Adrenal gland (tissue), 12 donors: ENCODE measurements around the gene B3GNT2. TPM values are rescaled to one million over a fixed set of nuclear protein-coding genes. Genes with fewer than 3 reads are reported as not detected.

ENCODE experiments used
- DNase-seq, 7 donors: peaks; one replicate each; pipeline ENCODE4 v3.0.0-alpha.2; 2019 to 2020
- H3K27ac ChIP-seq, 5 donors: fragments of 200-600 bp; sonication (generic) in 4 of 5; 1 replicate in 3 of 5; 2 replicates in 2 of 5; pipeline versions ENCODE4 v1.5.1 to v1.8.0; 2016 to 2020; ENCODE audit warnings: mild to moderate bottlenecking in 1 of 5
- H3K27me3 ChIP-seq: fragments of 200-600 bp; 2 replicates; pipeline ENCODE4 v1.8.0; 2021
- H3K36me3 ChIP-seq, 2 donors: fragments of 200-600 bp; replicated peaks in 1 of 2; 1 replicate in 1 of 2; 2 replicates in 1 of 2; pipeline versions ENCODE4 v1.5.1 to v1.8.0; 2018 to 2022
- H3K4me1 ChIP-seq, 2 donors: fragments of 200-600 bp; replicated peaks in 1 of 2; 1 replicate in 1 of 2; 2 replicates in 1 of 2; pipeline versions ENCODE4 v1.5.1 to v1.8.0; 2018 to 2021
- H3K4me3 ChIP-seq, 4 donors: fragments of 200-600 bp; sonication (generic) in 3 of 4; one replicate each; pipeline ENCODE4 v1.5.1; 2016 to 2018
- H3K9me3 ChIP-seq, 3 donors: fragments of 200-600 bp; sonication (generic) in 1 of 3; replicated peaks in 1 of 3; 1 replicate in 2 of 3; 2 replicates in 1 of 3; pipeline versions ENCODE4 v1.5.1 to v1.8.0; 2016 to 2021
- POLR2A ChIP-seq, 2 donors: fragments of 450-650 bp; IDR thresholded peaks; one replicate each; pipeline ENCODE4 v1.6.1; 2017; ENCODE audit warnings: antibody characterized with exemption in 2 of 2, mild to moderate bottlenecking in 2 of 2, moderate library complexity in 1 of 2
- WGBS, 4 donors: extraction: QIAGEN DNeasy Blood & Tissue Kit in 2 of 4; methylation state at CpG; one replicate each; pipeline versions ENCODE4 v1.1.5 to v1.1.7; 2013 to 2017; 5-methylcytosine and 5-hydroxymethylcytosine counted together
- intact Hi-C, 2 donors: fragments of 100-400 bp; cut with DNase I; formaldehyde crosslinking; loops; one replicate each; pipeline versions ENCODE4 v1.14.1 to v1.15.0; 2022 to 2023
- polyA plus RNA-seq, 3 donors: library from polyadenylated mRNA; stranded (reverse); fragments of 200-250 nt in 2 of 3; fragments of 350-450 nt in 1 of 3; fragmentation: Illumina TruSeq in 1 of 3; extraction: RNeasy Lipid Tissue Mini Kit (QIAGEN cat#74804) in 1 of 3; gene quantifications; one replicate each; pipeline ENCODE4 v1.2.3, GENCODE V29; 2013 to 2014
- total RNA-seq, 9 donors: library from RNA; depleted of rRNA in 4 of 9; stranded (reverse); fragments of >200 nt in 4 of 9; fragments of 120-200 nt in 1 of 9; fragmentation: NEBNext Ultra II Directional in 1 of 9; extraction: Animal tissue kit (Norgen Biotek cat#: 25700) in 1 of 9; gene quantifications; one replicate each; pipeline versions ENCODE4 v1.1.0 to v1.2.4, GENCODE V29; 2013 to 2023
- TF ChIP-seq, protein P1 (sequence below), 6 experiments: fragments of 450-650 bp in 4 of 6; fragments of 200-600 bp in 2 of 6; sonication (generic) in 1 of 6; IDR thresholded peaks; 1 replicate in 5 of 6; 2 replicates in 1 of 6; pipeline versions ENCODE4 v1.5.1 to v1.8.0; 2016 to 2021; ENCODE audit warnings: antibody characterized with exemption in 6 of 6, mild to moderate bottlenecking in 2 of 6, moderate library complexity in 1 of 6
- donor health status: healthy with polysubstance abuse.
- donor health status: Bipolar disorder and iron deficiency.
- donor health status: DM: yes; HTN: yes; CAD: no.
- donor health status: DM: no; HTN: no; CAD: no.
- donor health status: DM: no; HTN: no; CAD: no.
- donor health status: DM: yes; HTN: yes; CAD: no.

B3GNT2 gene
- total and polyA plus RNA-seq, 12 donors: 7.1 to 40.0 (median 18.4) TPM

DNA sequence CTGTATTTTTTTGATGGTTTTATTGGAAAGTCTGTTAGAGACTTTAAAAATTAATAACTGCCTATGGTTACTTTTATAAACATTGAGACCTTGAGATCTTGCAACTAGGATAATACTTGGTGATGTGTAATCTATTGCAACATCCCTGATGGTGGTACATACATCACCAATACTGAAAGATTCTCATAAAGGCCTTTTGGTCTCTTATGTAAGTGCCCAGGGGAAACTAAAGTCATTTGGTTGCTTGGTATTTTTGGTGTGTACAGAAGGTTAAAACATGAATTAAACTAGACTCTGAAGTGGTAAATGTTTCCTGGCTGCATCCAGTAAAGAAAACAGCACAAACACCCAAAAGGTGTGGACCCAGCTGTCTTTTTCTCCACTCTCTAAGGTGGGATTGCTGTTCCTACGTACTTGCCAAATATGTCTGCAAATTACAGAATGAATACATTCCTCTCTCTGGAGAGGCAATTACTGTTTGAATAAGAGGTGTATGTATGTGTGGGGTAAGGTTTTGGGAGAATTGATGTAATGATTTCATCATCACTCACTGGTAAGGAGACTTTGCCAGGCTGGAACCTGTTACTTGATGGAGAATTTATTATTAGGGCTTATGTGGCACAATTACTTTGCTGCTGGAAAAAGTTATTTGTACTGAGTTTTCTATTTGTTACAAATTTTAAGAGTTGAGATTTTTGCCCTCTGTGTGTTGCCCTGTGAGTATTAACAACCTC is 3.6 kb downstream of the B3GNT2 start:
- Histone ChIP-seq H3K36me3 (no peaks in the 10 kb centered on the region), H3K27me3 (no peaks in the 10 kb centered on the region), H3K9me3 (no peaks in the 10 kb centered on the region), H3K4me1 (peaks cover 13 to 63% of the 10 kb centered on the region in 2 donors), H3K27ac (no peak overlapping the region), H3K4me3 (no peak overlapping the region)
- WGBS, 4 donors: 71 to 87% (median 78%) methylated on average over 1 of the region's 1 CpG
- intact Hi-C loops: loop anchor here in 1 of 2 donors (10.0 kb wide), 2 partner anchors 85 to 215 kb away; no protein-coding TSS in a partner anchor
- DNase-seq: no peak
- TF ChIP-seq POLR2A (IDR thresholded peaks at IDR 0.05): no peak
- TF ChIP-seq, protein P1, sequence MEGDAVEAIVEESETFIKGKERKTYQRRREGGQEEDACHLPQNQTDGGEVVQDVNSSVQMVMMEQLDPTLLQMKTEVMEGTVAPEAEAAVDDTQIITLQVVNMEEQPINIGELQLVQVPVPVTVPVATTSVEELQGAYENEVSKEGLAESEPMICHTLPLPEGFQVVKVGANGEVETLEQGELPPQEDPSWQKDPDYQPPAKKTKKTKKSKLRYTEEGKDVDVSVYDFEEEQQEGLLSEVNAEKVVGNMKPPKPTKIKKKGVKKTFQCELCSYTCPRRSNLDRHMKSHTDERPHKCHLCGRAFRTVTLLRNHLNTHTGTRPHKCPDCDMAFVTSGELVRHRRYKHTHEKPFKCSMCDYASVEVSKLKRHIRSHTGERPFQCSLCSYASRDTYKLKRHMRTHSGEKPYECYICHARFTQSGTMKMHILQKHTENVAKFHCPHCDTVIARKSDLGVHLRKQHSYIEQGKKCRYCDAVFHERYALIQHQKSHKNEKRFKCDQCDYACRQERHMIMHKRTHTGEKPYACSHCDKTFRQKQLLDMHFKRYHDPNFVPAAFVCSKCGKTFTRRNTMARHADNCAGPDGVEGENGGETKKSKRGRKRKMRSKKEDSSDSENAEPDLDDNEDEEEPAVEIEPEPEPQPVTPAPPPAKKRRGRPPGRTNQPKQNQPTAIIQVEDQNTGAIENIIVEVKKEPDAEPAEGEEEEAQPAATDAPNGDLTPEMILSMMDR (IDR thresholded peaks at IDR 0.05): no peak

DNA sequence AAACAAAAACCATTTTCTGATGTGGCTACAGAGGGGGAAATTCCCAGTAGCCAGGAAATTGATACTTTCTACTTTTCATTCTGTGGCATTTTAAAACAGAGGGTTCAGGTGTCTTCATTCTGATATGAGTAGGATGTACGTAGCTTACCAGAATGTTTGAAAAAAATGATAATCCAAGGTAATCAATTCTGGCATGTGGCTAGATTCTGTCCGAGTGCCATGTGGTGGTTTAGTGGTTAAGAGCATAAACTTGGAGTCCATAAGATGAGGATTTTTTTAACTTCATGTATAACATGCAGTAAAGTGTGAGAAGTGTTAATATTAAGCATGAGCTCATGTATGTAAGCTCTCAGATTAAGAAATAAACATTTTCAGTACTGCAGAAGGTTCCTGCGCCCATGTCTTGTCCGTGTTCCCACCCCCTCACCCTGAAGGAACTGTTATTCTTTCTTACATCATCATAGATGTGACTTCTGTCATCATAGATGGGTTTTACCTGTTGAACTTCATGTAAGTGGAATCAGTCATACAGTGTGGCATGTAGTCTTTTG is 4.5 kb downstream of the B3GNT2 start:
- intact Hi-C loops: no loop called here

DNA sequence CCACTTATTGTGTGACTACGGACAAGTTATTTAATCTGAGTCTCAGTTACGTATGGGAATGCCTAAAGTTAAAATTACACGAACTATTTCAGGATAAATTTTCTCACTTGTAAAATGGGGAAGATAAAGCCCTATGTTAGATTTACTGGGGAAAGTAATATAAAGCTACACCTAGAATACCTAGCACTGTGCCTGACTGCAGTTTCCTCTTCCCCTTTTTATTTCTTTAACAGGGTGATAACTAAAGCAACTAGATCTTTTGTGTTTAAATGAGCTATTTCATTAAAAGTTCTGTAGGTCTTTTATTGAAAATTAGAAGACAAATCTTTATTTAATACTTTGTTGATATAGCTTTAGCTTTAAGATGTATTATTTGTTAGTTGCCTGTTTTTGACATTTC is 5.0 kb downstream of the B3GNT2 start:
- 78 to 93% (median 88%) methylated on average over 3 of the region's 3 CpGs for WGBS, 4 donors
- DNase-seq: no peak
- TF ChIP-seq POLR2A (IDR thresholded peaks at IDR 0.05): no peak
- TF ChIP-seq, protein P1 (IDR thresholded peaks at IDR 0.05): no peak
- intact Hi-C loops: no loop called here
- Histone ChIP-seq H3K4me3 (no peak overlapping the region), H3K27me3 (no peaks in the 10 kb centered on the region), H3K27ac (peak overlapping the region in 1 of 5 donors; percentile 28), H3K9me3 (no peaks in the 10 kb centered on the region), H3K36me3 (no peaks in the 10 kb centered on the region), H3K4me1 (peaks cover 13 to 54% of the 10 kb centered on the region in 2 donors)

More for the DNA sequence above, 4.5 kb downstream of the B3GNT2 start:
- peak in 1 of 7 donors; percentile 2 for DNase-seq
- Histone ChIP-seq H3K27ac (no peak overlapping the region), H3K4me1 (peaks cover 13 to 55% of the 10 kb centered on the region in 2 donors), H3K4me3 (no peak overlapping the region), H3K27me3 (no peaks in the 10 kb centered on the region), H3K9me3 (no peaks in the 10 kb centered on the region), H3K36me3 (no peaks in the 10 kb centered on the region)
- TF ChIP-seq, protein P1 (IDR thresholded peaks at IDR 0.05): no peak
- WGBS, 4 donors: 76 to 85% (median 78%) methylated on average over 4 of the region's 4 CpGs

DNA sequence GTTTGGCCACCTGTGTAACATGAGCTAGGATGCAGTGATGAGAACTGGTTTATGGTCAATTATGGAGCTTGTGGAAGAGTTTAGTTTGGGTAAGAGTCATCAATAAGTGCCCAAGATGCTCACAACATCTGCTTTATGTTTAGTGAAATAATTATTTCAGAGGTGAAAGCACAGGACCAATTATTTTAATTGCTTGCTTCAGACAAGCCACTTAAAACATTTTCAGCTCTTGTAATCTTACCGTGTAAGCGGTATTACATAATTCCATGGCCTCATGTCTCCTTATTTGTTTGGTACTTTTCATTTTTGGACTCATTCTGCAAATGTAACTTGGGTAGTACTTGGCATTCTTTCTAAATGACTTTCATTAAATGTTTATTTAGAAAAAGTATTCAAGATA is 5.4 kb downstream of the B3GNT2 start:
- Histone ChIP-seq H3K4me1 (peaks cover 13 to 54% of the 10 kb centered on the region in 2 donors), H3K36me3 (no peaks in the 10 kb centered on the region), H3K27ac (peak overlapping the region in 1 of 5 donors; percentile 28), H3K4me3 (no peak overlapping the region), H3K27me3 (no peaks in the 10 kb centered on the region), H3K9me3 (no peaks in the 10 kb centered on the region)
- no peak for DNase-seq
- TF ChIP-seq POLR2A (IDR thresholded peaks at IDR 0.05): no peak
- intact Hi-C loops: no loop called here
- 43 to 52% (median 45%) methylated on average over 2 of the region's 2 CpGs for WGBS, 4 donors
